CD14-positive monocyte (primary cell): Measurements from ENCODE around the gene FEZ2. TPM values are rescaled to one million over a fixed set of nuclear protein-coding genes. Genes with fewer than 3 reads are reported as not detected.

Experiments
- DNase-seq, 3 donors: peaks; one replicate each; pipeline ENCODE4 v3.0.0-alpha.2; 2011 to 2022
- H2AFZ ChIP-seq: 2 replicates; pipeline ENCODE4 v1.6.0; 2012; ENCODE audit warnings: mild to moderate bottlenecking, low read depth, low read length, inconsistent platforms; ENCODE audit not compliant: insufficient read depth, poor library complexity, severe bottlenecking
- H3K27ac ChIP-seq, 2 donors: 1 replicate in 1 of 2; 2 replicates in 1 of 2; pipeline ENCODE4 v1.5.1; 2012 to 2013; ENCODE audit warnings: low read length in 2 of 2, control low read depth in 1 of 2, inconsistent platforms in 1 of 2, low read depth in 1 of 2, mild to moderate bottlenecking in 1 of 2
- H3K27me3 ChIP-seq, 2 donors: one replicate each; pipeline versions ENCODE4 v1.6.0 to v1.6.1; 2011 to 2013; ENCODE audit warnings: low read length in 2 of 2; ENCODE audit not compliant: control insufficient read depth in 2 of 2, insufficient read depth in 2 of 2
- H3K36me3 ChIP-seq, 2 donors: replicated peaks in 1 of 2; 1 replicate in 1 of 2; 2 replicates in 1 of 2; pipeline versions ENCODE4 v1.5.1 to v1.6.1; 2012 to 2013; ENCODE audit warnings: low read length in 2 of 2, control low read depth in 1 of 2, inconsistent platforms in 1 of 2, mild to moderate bottlenecking in 1 of 2; ENCODE audit not compliant: insufficient read depth in 2 of 2, control insufficient read depth in 1 of 2
- H3K4me1 ChIP-seq, 2 donors: 1 replicate in 1 of 2; 2 replicates in 1 of 2; pipeline versions ENCODE4 v1.5.1 to v1.6.1; 2012 to 2013; ENCODE audit warnings: low read length in 2 of 2, control low read depth in 1 of 2, inconsistent platforms in 1 of 2, mild to moderate bottlenecking in 1 of 2, moderate library complexity in 1 of 2; ENCODE audit not compliant: insufficient read depth in 2 of 2, control insufficient read depth in 1 of 2
- H3K4me2 ChIP-seq: replicated peaks from 2 replicates; pipeline ENCODE3; 2012; ENCODE audit warnings: low read length, moderate library complexity, mild to moderate bottlenecking; ENCODE audit not compliant: poor library complexity, severe bottlenecking; ENCODE audit errors: extremely low read depth
- H3K4me3 ChIP-seq, 3 experiments: fragments of 200-600 bp in 1 of 3; sonication (generic) in 1 of 3; replicated peaks in 1 of 3; 1 replicate in 2 of 3; 2 replicates in 1 of 3; pipeline ENCODE4 v1.5.1; 2011 to 2013; ENCODE audit warnings: low read length in 3 of 3, mild to moderate bottlenecking in 3 of 3, control low read depth in 2 of 3, low read depth in 2 of 3, inconsistent platforms in 1 of 3, moderate library complexity in 1 of 3
- H3K79me2 ChIP-seq: 2 replicates; pipeline ENCODE4 v1.6.0; 2012; ENCODE audit warnings: mild to moderate bottlenecking, control low read depth, inconsistent platforms, low read length, moderate library complexity; ENCODE audit not compliant: insufficient read depth
- H3K9ac ChIP-seq: 2 replicates; pipeline ENCODE4 v1.6.0; 2017; ENCODE audit warnings: low read length, mild to moderate bottlenecking; ENCODE audit not compliant: insufficient read depth, poor library complexity, severe bottlenecking
- H3K9me3 ChIP-seq, 2 donors: replicated peaks in 1 of 2; 1 replicate in 1 of 2; 2 replicates in 1 of 2; pipeline versions ENCODE4 v1.5.1 to v1.6.1; 2012 to 2013; ENCODE audit warnings: low read length in 2 of 2, control low read depth in 1 of 2; ENCODE audit not compliant: control insufficient read depth in 1 of 2, insufficient read depth in 1 of 2
- H4K20me1 ChIP-seq: 2 replicates; pipeline ENCODE4 v1.6.0; 2012; ENCODE audit warnings: mild to moderate bottlenecking, low read length, control low read depth, moderate library complexity; ENCODE audit not compliant: insufficient read depth
- H3K27ac Mint-ChIP-seq, 7 donors: one replicate each; pipeline ENCODE4 v1.8.0; 2020; ENCODE audit warnings: mild to moderate bottlenecking in 7 of 7, mixed read lengths in 7 of 7, moderate library complexity in 6 of 7, inconsistent platforms in 2 of 7
- H3K27me3 Mint-ChIP-seq, 3 donors: one replicate each; pipeline ENCODE4 v1.8.0; 2021 to 2022; ENCODE audit warnings: low read depth in 3 of 3, mild to moderate bottlenecking in 3 of 3, mixed read lengths in 3 of 3, moderate library complexity in 3 of 3, inconsistent platforms in 1 of 3
- H3K36me3 Mint-ChIP-seq, 2 donors: one replicate each; pipeline ENCODE4 v1.8.0; 2020; ENCODE audit warnings: mixed read lengths in 2 of 2, inconsistent platforms in 1 of 2, mild to moderate bottlenecking in 1 of 2
- H3K4me1 Mint-ChIP-seq: one replicate; pipeline ENCODE4 v1.8.0; 2020; ENCODE audit warnings: mild to moderate bottlenecking, mixed read lengths
- H3K4me3 Mint-ChIP-seq, 2 donors: one replicate each; pipeline ENCODE4 v1.8.0; 2020; ENCODE audit warnings: mild to moderate bottlenecking in 2 of 2, mixed read lengths in 2 of 2, moderate library complexity in 1 of 2
- H3K9me3 Mint-ChIP-seq, 7 donors: one replicate each; pipeline ENCODE4 v1.8.0; 2020 to 2022; ENCODE audit warnings: mixed read lengths in 7 of 7, mild to moderate bottlenecking in 6 of 7, moderate library complexity in 6 of 7, inconsistent platforms in 2 of 7
- CTCF ChIP-seq: fragments of 200-600 bp; IDR thresholded peaks from one replicate; pipeline ENCODE4 v1.8.0; 2022; ENCODE audit warnings: antibody characterized with exemption, mild to moderate bottlenecking
- WGBS: methylation state at CpG from one replicate; pipeline ENCODE4 v1.1.5; 2013; ENCODE audit warnings: missing lambda C conversion rate; ENCODE audit not compliant: insufficient coverage; 5-methylcytosine and 5-hydroxymethylcytosine counted together
- intact Hi-C, 2 donors: fragments of 100-400 bp; cut with micrococcal nuclease; formaldehyde crosslinking; loops; one replicate each; pipeline versions ENCODE4 v1.15.0 to v1.15.1; 2023
- polyA plus RNA-seq, 3 donors: library from polyadenylated mRNA; depleted of rRNA in 1 of 3; unstranded in 2 of 3; stranded (reverse) in 1 of 3; fragments of 300-500 nt in 2 of 3; fragments of >200 nt in 1 of 3; fragmentation: Illumina TruSeq in 2 of 3; gene quantifications; 1 replicate in 2 of 3; 2 replicates in 1 of 3; pipeline ENCODE4 v1.2.3, GENCODE V29; 2012 to 2021

FEZ2 gene
- polyA plus RNA-seq, 3 donors, result 6.9 to 15.6 (median 8.7) TPM

- Mint-ChIP-seq H3K36me3 (peaks cover 50 to 60% of the 10 kb centered on the region in 2 donors), H3K27me3 (no peaks in the 10 kb centered on the region), H3K4me1 (peaks cover 32% of the 10 kb centered on the region), H3K27ac (peak overlapping the region; percentile 53 to 91 (median 87)), H3K9me3 (no peaks in the 10 kb centered on the region), H3K4me3 (peak overlapping the region; percentile 28 to 52)
- Histone ChIP-seq H3K4me1 (peaks cover 26 to 28% of the 10 kb centered on the region in 2 donors), H3K4me3 (peak overlapping the region in 1 of 3 experiments; percentile 48), H2AFZ (peak overlapping the region; percentile 37), H3K9me3 (no peaks in the 10 kb centered on the region), H3K36me3 (peaks cover 30 to 71% of the 10 kb centered on the region in 2 donors), H3K79me2 (no peaks in the 10 kb centered on the region), H3K9ac (no peak overlapping the region), H3K4me2 (peak overlapping the region; percentile 38), H3K27me3 (no peaks in the 10 kb centered on the region), H3K27ac (peak overlapping the region; percentile 26 to 74), H4K20me1 (no peaks in the 10 kb centered on the region)
- 0% methylated on average over 4 of the region's 4 CpGs for WGBS
- intact Hi-C loops, result no loop called here
- TF ChIP-seq CTCF, result no peak
- peak; percentile 49 to 80 (median 76) for DNase-seq
Measured at GRCh38 chr2:36553683-36554082, 44.3 kb downstream of the FEZ2 start.

GRCh38 chr2:36550006-36550405 lies 48.0 kb downstream of the FEZ2 start:
- H3K4me3 Mint-ChIP-seq, result no peak overlapping the region

More at GRCh38 chr2:36550006-36550405, 48.0 kb downstream of the FEZ2 start:
- Histone ChIP-seq H3K27ac (no peak overlapping the region), H4K20me1 (no peaks in the 10 kb centered on the region), H3K4me2 (no peak overlapping the region), H3K27me3 (no peaks in the 10 kb centered on the region), H3K79me2 (no peaks in the 10 kb centered on the region), H3K9me3 (no peaks in the 10 kb centered on the region), H3K36me3 (peaks cover 37 to 83% of the 10 kb centered on the region in 2 donors), H3K9ac (no peak overlapping the region), H2AFZ (no peak overlapping the region), H3K4me3 (no peak overlapping the region), H3K4me1 (peaks cover 22% of the 10 kb centered on the region in 2 donors)
- Mint-ChIP-seq H3K27ac (no peak overlapping the region), H3K9me3 (no peaks in the 10 kb centered on the region), H3K36me3 (peaks cover 64 to 65% of the 10 kb centered on the region in 2 donors), H3K27me3 (no peaks in the 10 kb centered on the region), H3K4me1 (peaks cover 22% of the 10 kb centered on the region)
- no peak for DNase-seq
- intact Hi-C loops, result no loop called here
- no CpG with 5 or more reads among the region's 5 CpGs for whole genome bisulfite sequencing
- no peak for TF ChIP-seq CTCF
